ENCODE results near the gene EVA1C.
"Not testable (repeated sequence)": the region's sequence is repeated elsewhere in the genome, so short reads cannot be mapped to it uniquely, and the experiment has no call there.

The EVA1C gene, protein sequence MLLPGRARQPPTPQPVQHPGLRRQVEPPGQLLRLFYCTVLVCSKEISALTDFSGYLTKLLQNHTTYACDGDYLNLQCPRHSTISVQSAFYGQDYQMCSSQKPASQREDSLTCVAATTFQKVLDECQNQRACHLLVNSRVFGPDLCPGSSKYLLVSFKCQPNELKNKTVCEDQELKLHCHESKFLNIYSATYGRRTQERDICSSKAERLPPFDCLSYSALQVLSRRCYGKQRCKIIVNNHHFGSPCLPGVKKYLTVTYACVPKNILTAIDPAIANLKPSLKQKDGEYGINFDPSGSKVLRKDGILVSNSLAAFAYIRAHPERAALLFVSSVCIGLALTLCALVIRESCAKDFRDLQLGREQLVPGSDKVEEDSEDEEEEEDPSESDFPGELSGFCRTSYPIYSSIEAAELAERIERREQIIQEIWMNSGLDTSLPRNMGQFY

DNA sequence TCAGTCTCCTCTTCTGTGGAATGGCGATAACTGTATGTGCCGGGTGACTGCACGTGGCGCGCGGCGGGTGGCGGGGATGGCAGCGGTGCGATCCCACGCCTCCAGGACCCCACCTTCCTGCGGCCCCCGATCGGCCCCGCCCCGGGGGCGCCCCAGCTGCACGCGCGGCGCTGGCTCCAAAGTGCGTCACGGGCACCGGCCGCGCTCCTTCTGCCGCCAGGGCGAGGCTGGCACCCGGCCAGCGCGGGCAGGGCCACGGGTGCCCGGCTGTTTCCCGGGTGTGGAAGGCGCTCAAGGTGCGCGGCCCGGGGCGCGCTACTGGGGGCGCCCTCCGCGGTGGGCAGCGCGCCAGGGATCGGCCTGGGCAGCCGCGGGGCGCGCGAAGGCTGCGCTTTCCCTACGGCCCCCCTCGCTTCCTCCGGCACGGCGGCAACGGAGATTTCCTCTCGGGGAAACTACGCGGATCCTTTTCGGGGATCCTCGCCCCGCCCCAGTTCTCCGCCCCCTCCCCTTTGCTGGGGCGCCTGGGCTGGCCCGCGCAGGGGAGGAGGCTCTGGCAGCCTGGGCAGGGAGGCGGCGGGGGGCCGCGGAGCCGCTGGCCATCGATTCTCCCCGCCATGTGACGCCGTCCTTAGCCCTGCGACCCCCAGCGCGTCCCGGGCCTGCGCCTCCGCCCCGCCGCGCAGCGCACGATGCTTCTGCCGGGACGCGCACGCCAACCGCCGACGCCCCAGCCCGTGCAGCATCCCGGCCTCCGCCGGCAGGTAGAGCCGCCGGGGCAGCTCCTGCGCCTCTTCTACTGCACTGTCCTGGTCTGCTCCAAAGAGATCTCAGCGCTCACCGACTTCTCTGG lies at the start of gene EVA1C:
TSS of gene EVA1C (plus strand) at position 545 of the 853 bp plus-strand sequence. CDS start at position 693, 148 bp downstream.
- H3K36me3 Mint-ChIP-seq (ENCODE audit: low read depth) = peaks cover 2% of the 10 kb centered on the region
- peak; percentile 65 for ATAC-seq
- DNase-seq = peak; percentile 74
- H3K4me3 Mint-ChIP-seq = peak within 1 kb of the TSS; percentile 91
- H3K27me3 Mint-ChIP-seq = peaks cover 1% of the 10 kb centered on the region
- H3K9me3 Mint-ChIP-seq = no peaks in the 10 kb centered on the region
- H3K27ac Mint-ChIP-seq = peak within 1 kb of the TSS; percentile 95
- H3K4me1 Mint-ChIP-seq = peaks cover 41% of the 10 kb centered on the region

DNA sequence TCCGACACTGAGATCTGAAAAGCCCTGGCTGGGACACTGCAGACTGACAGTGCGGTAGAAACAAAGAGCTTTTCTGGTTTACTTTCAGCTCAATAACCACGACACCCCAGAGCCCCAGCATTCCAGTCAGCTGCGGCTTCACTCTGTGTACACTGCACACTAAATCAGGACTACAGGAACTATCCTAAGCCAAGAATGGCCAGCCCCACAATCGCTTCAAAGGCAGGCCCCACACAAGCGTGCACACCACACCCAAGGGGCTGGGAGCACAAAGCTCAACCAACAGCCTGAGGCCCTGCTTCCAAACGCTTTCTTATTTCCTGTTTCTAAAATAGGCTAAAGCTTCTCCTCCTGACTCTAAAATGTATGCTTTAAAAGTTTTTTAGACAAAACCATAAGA lies 48.1 kb upstream of the EVA1C start:
- H3K27me3 Mint-ChIP-seq = no peaks in the 10 kb centered on the region
- peak overlapping the region; percentile 50 for H3K27ac Mint-ChIP-seq
- no peaks in the 10 kb centered on the region for H3K4me1 Mint-ChIP-seq
- peaks cover 63% of the 10 kb centered on the region for H3K36me3 Mint-ChIP-seq (ENCODE audit: low read depth)
- no peak overlapping the region for H3K4me3 Mint-ChIP-seq
- ATAC-seq = no peak
- no peaks in the 10 kb centered on the region for H3K9me3 Mint-ChIP-seq
- no peak for DNase-seq

DNA sequence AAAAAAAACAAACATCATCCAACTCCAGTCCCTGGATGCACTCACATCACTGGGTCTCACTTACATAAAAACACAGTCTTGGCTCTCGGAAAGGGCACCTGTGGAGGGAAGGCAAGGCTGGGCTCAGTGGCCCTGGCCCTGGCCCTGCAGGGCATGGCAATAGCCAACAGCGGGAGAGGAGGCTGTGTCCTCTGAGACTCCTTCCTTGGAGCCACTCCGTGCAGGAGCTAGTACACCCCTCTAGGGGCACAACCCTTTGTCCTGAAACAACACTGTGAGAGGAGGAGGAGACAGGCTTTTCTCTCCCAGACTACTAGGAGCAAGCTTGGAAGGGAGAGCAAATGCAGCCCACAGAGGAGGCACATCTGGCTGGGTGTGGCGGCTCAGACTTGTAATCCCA lies 47.7 kb upstream of the EVA1C start:
- no peaks in the 10 kb centered on the region for H3K4me1 Mint-ChIP-seq
- H3K27me3 Mint-ChIP-seq = no peaks in the 10 kb centered on the region
- ATAC-seq = no peak
- peaks cover 63% of the 10 kb centered on the region for H3K36me3 Mint-ChIP-seq (ENCODE audit: low read depth)
- peak overlapping the region; percentile 50 for H3K27ac Mint-ChIP-seq
- no peak for DNase-seq
- H3K9me3 Mint-ChIP-seq = no peaks in the 10 kb centered on the region
- no peak overlapping the region for H3K4me3 Mint-ChIP-seq

DNA sequence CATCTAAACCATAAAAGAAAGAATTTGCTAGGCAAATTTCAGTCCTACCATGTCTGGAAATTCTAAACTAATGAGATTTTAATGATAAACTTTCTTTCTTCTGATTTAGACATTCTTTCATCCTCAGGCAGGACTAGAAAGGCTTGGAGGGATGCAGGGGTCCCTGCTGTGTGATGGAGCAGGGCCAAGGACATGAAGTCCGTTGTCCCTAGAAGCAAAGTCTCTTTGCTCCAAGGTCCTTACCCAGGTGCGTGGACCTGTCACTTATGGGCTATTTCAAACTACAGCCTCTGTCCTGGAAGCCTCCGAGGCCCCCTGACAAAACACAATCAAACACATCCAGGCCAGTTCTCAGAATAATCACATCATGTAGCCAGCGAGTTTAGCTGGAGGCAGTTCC lies 46.3 kb upstream of the EVA1C start:
- Mint-ChIP-seq H3K27me3 (no peaks in the 10 kb centered on the region), H3K9me3 (no peaks in the 10 kb centered on the region), H3K4me1 (no peaks in the 10 kb centered on the region), H3K4me3 (no peak overlapping the region), H3K36me3 (ENCODE audit: low read depth) (peaks cover 63% of the 10 kb centered on the region), H3K27ac (no peak overlapping the region)
- ATAC-seq (no peak), DNase-seq (no peak)

DNA sequence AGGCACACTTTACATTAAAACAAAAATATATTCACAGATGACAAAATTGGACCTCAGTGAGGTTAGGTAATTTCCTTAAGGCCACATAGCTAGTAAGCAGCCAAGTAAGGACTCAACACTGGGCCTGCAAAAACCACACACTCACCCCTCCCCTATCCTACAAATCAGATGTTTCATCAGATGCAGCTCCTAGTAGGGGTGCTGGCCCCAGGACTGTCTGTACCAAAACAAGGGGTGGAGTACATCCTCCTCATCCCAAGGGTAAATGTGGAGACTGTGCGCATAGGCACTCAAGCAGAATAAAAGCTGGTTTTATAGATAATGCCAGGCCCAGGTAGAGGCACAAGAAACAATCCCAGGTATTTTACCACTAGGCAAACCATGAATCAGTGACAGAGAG lies 45.3 kb upstream of the EVA1C start:
- Mint-ChIP-seq H3K4me1 (peaks cover 9% of the 10 kb centered on the region), H3K36me3 (ENCODE audit: low read depth) (peaks cover 65% of the 10 kb centered on the region), H3K27ac (no peak overlapping the region), H3K9me3 (no peaks in the 10 kb centered on the region), H3K27me3 (no peaks in the 10 kb centered on the region), H3K4me3 (no peak overlapping the region)
- no peak for ATAC-seq
- DNase-seq = no peak

DNA sequence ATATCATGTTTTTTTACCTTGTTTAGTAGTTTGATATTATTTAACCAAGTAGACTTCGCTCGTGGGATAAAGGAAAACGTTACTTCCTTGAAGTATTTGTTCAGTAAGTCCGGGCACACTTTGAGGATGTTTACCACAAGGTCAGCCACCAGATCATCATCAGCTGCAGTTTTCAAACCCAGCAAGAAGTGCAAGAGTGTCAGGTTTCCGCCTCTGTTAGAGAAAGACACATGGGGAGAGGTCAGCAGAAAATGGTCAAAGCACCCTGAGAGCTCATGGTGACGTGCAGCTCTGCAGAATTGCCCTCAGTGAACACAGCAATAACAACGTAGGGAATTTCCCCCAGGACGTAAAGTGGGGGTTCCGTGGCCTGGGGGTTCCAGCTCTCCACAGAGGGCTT lies 44.1 kb upstream of the EVA1C start:
- Mint-ChIP-seq H3K36me3 (ENCODE audit: low read depth) (peaks cover 69% of the 10 kb centered on the region), H3K4me1 (peaks cover 12% of the 10 kb centered on the region), H3K9me3 (no peaks in the 10 kb centered on the region), H3K27ac (no peak overlapping the region), H3K27me3 (no peaks in the 10 kb centered on the region), H3K4me3 (no peak overlapping the region)
- DNase-seq = no peak
- no peak for ATAC-seq

DNA sequence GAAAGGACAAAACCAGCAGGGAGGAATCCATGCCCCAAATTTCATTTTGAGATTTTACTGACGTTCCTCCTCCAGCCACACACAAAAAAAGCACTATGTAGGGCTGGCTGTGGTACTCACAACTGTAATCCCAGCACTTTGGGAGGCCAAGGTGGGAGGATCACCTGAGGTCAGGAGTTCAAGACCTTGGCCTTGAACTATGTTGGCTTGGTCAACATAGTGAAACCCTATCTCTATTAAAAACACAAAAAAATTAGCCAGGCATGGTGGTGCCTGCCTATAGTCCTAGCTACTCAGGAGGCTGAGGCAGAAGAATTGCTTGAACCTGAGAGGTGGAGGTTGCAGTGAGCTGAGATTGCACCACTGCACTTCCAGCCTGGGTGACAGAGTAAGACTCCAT lies 43.5 kb upstream of the EVA1C start:
- not testable (repeated sequence) for ATAC-seq, DNase-seq, H3K4me3 Mint-ChIP-seq, H3K9me3 Mint-ChIP-seq, H3K27ac Mint-ChIP-seq, H3K27me3 Mint-ChIP-seq
- Mint-ChIP-seq H3K36me3 (ENCODE audit: low read depth) (peaks cover 67% of the 10 kb centered on the region), H3K4me1 (peaks cover 12% of the 10 kb centered on the region)

DNA sequence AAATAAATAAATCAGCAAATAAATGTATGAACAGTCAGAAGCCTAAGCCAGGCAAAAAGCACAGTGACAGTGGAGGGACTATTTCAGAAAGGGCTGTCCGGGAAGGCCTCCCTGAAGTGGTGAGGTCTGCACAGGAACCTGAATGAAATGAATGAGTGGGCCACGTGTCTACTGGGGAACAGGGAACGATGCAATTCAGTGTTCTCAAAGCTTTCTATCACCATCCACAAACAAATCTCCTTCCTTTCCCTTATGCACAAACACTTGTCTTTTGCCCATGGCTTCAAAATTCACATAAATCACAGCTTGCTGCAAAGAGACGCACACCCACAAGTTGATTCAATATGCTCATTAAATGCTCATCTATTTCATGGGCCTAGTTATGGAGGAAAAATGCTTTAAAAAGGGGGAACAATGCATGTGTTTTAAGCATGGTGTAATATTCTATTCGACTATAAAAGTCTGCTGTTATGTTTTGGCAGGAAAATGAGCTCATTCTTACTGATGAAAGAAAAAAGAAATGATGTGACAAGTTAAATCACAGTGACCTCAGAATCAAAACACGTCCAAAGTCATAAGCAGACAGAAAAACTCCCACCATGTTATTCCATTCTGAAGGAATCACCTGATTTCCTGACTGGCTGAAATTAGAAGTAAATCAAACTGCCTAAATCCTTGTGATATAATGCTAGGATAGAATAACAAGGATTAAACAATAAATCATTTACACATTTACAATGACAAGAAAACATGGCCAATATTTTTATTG lies 41.3 kb upstream of the EVA1C start:
- peaks cover 68% of the 10 kb centered on the region for H3K36me3 Mint-ChIP-seq (ENCODE audit: low read depth)
- H3K27ac Mint-ChIP-seq = peak overlapping the region; percentile 73
- H3K4me1 Mint-ChIP-seq = peaks cover 12% of the 10 kb centered on the region
- H3K27me3 Mint-ChIP-seq = no peaks in the 10 kb centered on the region
- H3K9me3 Mint-ChIP-seq = no peaks in the 10 kb centered on the region
- DNase-seq = no peak
- no peak for ATAC-seq
- H3K4me3 Mint-ChIP-seq = no peak overlapping the region

DNA sequence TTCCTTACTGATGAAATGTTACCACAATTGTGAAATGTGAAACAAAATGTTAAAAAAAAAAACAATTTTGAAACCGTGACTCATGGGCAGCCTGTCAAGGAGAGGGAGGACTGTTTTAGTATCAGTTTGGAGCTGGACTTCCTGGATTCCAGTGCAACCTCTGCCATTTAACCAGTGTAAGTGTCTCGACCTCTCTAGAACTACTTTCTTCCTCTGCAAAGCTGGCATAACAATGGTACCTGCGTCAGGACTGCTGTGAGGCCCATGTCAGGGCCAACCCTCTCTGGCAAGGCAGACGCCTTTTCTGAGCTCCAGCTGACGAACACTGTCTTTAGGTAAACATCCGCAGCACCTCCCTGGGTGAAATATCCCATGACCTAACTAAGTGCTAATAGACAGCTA lies 40.6 kb upstream of the EVA1C start:
- Mint-ChIP-seq H3K4me3 (no peak overlapping the region), H3K9me3 (no peaks in the 10 kb centered on the region), H3K4me1 (peaks cover 12% of the 10 kb centered on the region), H3K27ac (peak overlapping the region; percentile 73), H3K27me3 (no peaks in the 10 kb centered on the region), H3K36me3 (ENCODE audit: low read depth) (peaks cover 69% of the 10 kb centered on the region)
- DNase-seq = no peak
- peak; percentile 65 for ATAC-seq

DNA sequence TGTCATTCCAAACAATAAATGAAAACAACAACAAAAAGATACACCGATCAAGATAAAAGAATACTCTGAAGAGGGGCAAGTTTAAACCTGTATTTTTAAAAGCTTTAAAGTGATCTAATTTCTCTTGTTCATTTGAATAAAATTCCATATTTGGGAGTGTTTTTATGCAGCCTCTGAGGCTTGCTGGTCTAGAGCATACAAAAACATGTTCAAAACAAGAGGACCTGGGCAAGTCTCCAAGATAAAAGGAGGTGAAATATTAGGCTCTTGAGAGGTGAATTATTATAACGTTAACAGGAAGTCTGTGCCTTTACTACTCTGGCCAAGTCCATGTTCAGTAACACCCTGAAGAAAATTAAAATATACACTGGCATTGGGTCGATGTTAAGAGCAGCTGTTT lies 39.8 kb upstream of the EVA1C start:
- Mint-ChIP-seq H3K27me3 (no peaks in the 10 kb centered on the region), H3K27ac (no peak overlapping the region), H3K4me1 (peaks cover 12% of the 10 kb centered on the region), H3K4me3 (no peak overlapping the region), H3K36me3 (ENCODE audit: low read depth) (peaks cover 69% of the 10 kb centered on the region), H3K9me3 (no peaks in the 10 kb centered on the region)
- no peak for DNase-seq
- ATAC-seq = no peak

DNA sequence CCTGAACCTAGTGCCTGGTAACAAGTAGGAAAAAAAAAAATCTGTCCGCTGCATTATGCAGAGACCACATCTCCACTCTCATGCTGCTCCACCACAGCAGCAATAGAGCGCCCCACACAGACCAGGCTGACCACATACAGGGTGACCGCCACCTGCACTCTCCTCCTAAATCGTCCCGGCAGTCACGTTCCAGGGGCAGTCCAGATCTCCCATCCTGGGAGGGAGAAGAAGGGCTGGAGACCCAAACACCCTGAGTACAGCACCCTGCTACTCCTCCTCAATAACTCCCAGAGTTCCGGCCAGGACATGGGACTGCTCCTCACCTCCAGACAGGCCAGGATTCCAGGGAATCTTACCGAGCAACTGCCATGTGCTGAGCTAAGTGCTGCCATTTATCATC lies 35.0 kb upstream of the EVA1C start:
- H3K9me3 Mint-ChIP-seq = no peaks in the 10 kb centered on the region
- no peak overlapping the region for H3K27ac Mint-ChIP-seq
- ATAC-seq (no peak), DNase-seq (no peak)
- H3K4me1 Mint-ChIP-seq = peaks cover 1% of the 10 kb centered on the region
- H3K36me3 Mint-ChIP-seq (ENCODE audit: low read depth) = peaks cover 65% of the 10 kb centered on the region
- H3K27me3 Mint-ChIP-seq = no peaks in the 10 kb centered on the region
- H3K4me3 Mint-ChIP-seq = no peak overlapping the region

DNA sequence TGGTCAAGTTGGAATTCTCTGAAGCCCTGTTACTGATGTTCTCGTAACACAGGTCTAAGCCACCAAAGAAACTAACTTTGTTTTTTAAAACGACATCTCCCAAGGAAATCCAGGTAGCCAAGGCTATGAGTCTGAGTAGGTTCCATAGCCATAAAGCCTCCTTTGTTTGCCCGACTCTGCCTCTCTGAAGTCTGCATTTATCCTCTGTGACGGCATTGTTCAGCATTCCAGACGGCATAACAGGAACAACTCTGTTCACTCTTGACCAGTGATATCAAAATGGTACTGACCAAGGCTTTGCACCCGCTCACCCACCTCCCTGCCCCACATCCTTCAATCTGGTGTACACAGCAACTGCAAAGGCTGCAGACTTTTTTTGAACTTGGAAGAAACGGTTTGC lies 34.5 kb upstream of the EVA1C start:
- Mint-ChIP-seq H3K27ac (no peak overlapping the region), H3K36me3 (ENCODE audit: low read depth) (peaks cover 63% of the 10 kb centered on the region), H3K9me3 (no peaks in the 10 kb centered on the region), H3K27me3 (no peaks in the 10 kb centered on the region), H3K4me1 (no peaks in the 10 kb centered on the region), H3K4me3 (no peak overlapping the region)
- ATAC-seq (no peak), DNase-seq (no peak)

DNA sequence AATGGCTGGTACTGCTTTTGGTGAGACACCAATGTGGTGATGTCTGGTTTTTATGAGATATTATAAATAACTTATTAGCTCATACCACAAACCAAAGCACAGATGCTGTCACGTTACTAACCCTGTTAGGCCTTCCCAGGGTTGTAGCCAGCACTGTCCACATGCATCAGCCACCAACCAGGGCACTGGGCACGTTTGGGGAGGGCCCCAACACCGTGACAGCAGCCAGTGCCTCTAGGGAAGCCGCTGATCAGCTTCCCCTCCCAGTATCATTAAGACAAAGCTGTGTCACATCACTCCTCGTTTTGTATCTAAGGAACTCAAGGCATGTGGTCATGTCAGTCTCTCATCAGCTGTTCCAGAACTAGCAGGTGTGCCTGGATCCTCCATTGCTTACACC lies 33.5 kb upstream of the EVA1C start:
- Mint-ChIP-seq H3K27me3 (no peaks in the 10 kb centered on the region), H3K36me3 (ENCODE audit: low read depth) (peaks cover 69% of the 10 kb centered on the region), H3K27ac (no peak overlapping the region), H3K4me3 (no peak overlapping the region), H3K9me3 (no peaks in the 10 kb centered on the region), H3K4me1 (no peaks in the 10 kb centered on the region)
- DNase-seq (no peak), ATAC-seq (no peak)

DNA sequence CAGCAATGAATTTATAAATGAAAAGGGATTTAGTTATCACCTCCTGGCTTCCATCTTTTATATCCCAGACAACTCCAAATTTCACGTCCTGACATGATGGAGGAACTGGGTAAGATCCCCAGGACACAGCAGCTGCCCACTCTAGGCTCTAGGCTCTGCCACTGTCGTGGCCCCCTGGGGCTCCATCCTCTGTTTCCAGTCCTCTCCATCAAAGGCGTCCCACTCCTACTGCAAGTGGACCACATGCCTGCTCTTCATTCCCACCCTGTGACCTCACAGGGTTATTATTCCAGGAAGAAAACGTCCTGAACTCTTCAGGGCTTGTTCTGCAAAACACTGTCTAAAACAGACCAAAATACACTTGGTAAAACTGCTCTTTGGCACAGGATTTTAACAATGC lies 31.6 kb upstream of the EVA1C start:
- Mint-ChIP-seq H3K27me3 (no peaks in the 10 kb centered on the region), H3K9me3 (no peaks in the 10 kb centered on the region), H3K4me1 (peaks cover 10% of the 10 kb centered on the region), H3K27ac (no peak overlapping the region), H3K36me3 (ENCODE audit: low read depth) (peaks cover 76% of the 10 kb centered on the region), H3K4me3 (no peak overlapping the region)
- no peak for DNase-seq
- no peak for ATAC-seq

Measured in activated naive CD8-positive, alpha-beta T cell treated with anti-CD3 and anti-CD28 coated beads, Interleukin-2, amount 50 U/mL, for 24 hours (primary cell).